Epithelial cell of proximal tubule (primary cell): ENCODE data around the gene FBXL5. TPM values are rescaled to one million over a fixed set of nuclear protein-coding genes. Genes with fewer than 3 reads are reported as not detected.

Experiments used
- DNase-seq: peaks from one replicate; pipeline ENCODE4 v3.0.0-alpha.2; 2011; ENCODE audit warnings: low read depth
- H3K4me3 ChIP-seq: 2 replicates; pipeline ENCODE4 v1.5.1; 2011; ENCODE audit warnings: low read depth, mild to moderate bottlenecking, low read length
- CTCF ChIP-seq: conservative IDR thresholded peaks from 2 replicates; pipeline ENCODE4 v1.5.1; 2012; ENCODE audit warnings: low read depth, mild to moderate bottlenecking, low read length
- total RNA-seq: library from RNA; depleted of rRNA; stranded (reverse); fragments of >200 nt; gene quantifications from 2 replicates; pipeline ENCODE4 v1.2.3, GENCODE V29; 2015

The FBXL5 gene
- total RNA-seq, 1 donor from 2014 or later, result 64.1 TPM

- H3K4me3 ChIP-seq, result no peak overlapping the region
- no peak for TF ChIP-seq CTCF
- DNase-seq, result peak; percentile 81
Measured at GRCh38 chr4:15695240-15695699, 40.1 kb upstream of the FBXL5 start.

- no peak for TF ChIP-seq CTCF
- DNase-seq, result no peak
- no peak overlapping the region for H3K4me3 ChIP-seq
Measured at GRCh38 chr4:15694431-15694830, 39.3 kb upstream of the FBXL5 start.

- no peak for DNase-seq
- H3K4me3 ChIP-seq, result no peak overlapping the region
- TF ChIP-seq CTCF, result no peak
Measured at GRCh38 chr4:15692602-15693001, 37.4 kb upstream of the FBXL5 start.

GRCh38 chr4:15691346-15692135, 36.4 kb upstream of the FBXL5 start:
- no peak for DNase-seq
- no peak for TF ChIP-seq CTCF
- H3K4me3 ChIP-seq, result no peak overlapping the region

GRCh38 chr4:15690020-15690809, 35.1 kb upstream of the FBXL5 start:
- no peak overlapping the region for H3K4me3 ChIP-seq
- TF ChIP-seq CTCF, result no peak
- DNase-seq, result peak; percentile 68

- no peak for TF ChIP-seq CTCF
- H3K4me3 ChIP-seq, result no peak overlapping the region
- no peak for DNase-seq
Measured at GRCh38 chr4:15689540-15689939, 34.4 kb upstream of the FBXL5 start.

GRCh38 chr4:15688051-15688450, 32.9 kb upstream of the FBXL5 start:
- no peak overlapping the region for H3K4me3 ChIP-seq
- TF ChIP-seq CTCF, result no peak
- DNase-seq, result no peak
